ENCODE data around the gene UNC13A. TPM values are rescaled to one million over a fixed set of nuclear protein-coding genes. Genes with fewer than 3 reads are reported as not detected.

Gene UNC13A
- total and polyA plus RNA-seq, 11 donors = 0.02 to 1.1 (median 0.09) TPM; not detected in 1

GRCh38 chr19:17607936-17608335 is 80.2 kb downstream of the UNC13A start:
- Histone ChIP-seq H3K4me1 (peaks cover 0 to 14% (median 7%) of the 10 kb centered on the region in 12 donors), H3K27me3 (peaks cover 0 to 29% (median 6%) of the 10 kb centered on the region in 9 donors), H3K9me3 (no peaks in the 10 kb centered on the region), H3K27ac (no peak overlapping the region), H3K4me3 (no peak overlapping the region), H3K36me3 (no peaks in the 10 kb centered on the region)
- DNase-seq = no peak
- no peak for ATAC-seq
- WGBS, 4 donors = 96 to 98% (median 98%) methylated on average over 9 of the region's 9 CpGs
- intact Hi-C loops (cut with DNase I) = loop anchor here in 5 of 10 donors (5.0 to 10.0 kb wide), 4 partner anchors 157 to 177 kb away; no protein-coding TSS in a partner anchor
- no peak for TF ChIP-seq CTCF (IDR thresholded peaks at IDR 0.05)
- TF ChIP-seq POLR2A (IDR thresholded peaks at IDR 0.05) = no peak

- Histone ChIP-seq H3K4me1 (peaks cover 0 to 14% (median 7%) of the 10 kb centered on the region in 12 donors), H3K4me3 (peak overlapping the region in 9 of 12 donors; percentile 31 to 53 (median 45)), H3K9me3 (no peaks in the 10 kb centered on the region), H3K27me3 (peaks cover 0 to 37% (median 10%) of the 10 kb centered on the region in 9 donors), H3K27ac (no peak overlapping the region), H3K36me3 (no peaks in the 10 kb centered on the region)
- 19 to 29% (median 26%) methylated on average over 18 of the region's 18 CpGs for WGBS, 4 donors
- intact Hi-C loops (cut with DNase I) = loop anchor here in 5 of 10 donors (5.0 to 10.0 kb wide), 4 partner anchors 158 to 178 kb away; no protein-coding TSS in a partner anchor
- peak in 2 of 4 donors; percentile 5 to 9 for ATAC-seq
- TF ChIP-seq CTCF (IDR thresholded peaks at IDR 0.05) (no peak), POLR2A (IDR thresholded peaks at IDR 0.05) (no peak)
- no peak for DNase-seq
Observed at GRCh38 chr19:17606590-17607185, 81.5 kb downstream of the UNC13A start.

GRCh38 chr19:17605761-17606589 is 82.2 kb downstream of the UNC13A start:
- peaks cover 0 to 14% (median 7%) of the 10 kb centered on the region in 12 donors for H3K4me1 ChIP-seq
- H3K4me3 ChIP-seq = peak overlapping the region; percentile 7 to 53 (median 43)
- no peaks in the 10 kb centered on the region for H3K9me3 ChIP-seq
- H3K27ac ChIP-seq = peak overlapping the region in 2 of 12 donors; percentile 5 to 9
- ATAC-seq (peak in 3 of 4 donors; percentile 71 to 86 (median 82)), DNase-seq (peak; percentile 48 to 87 (median 73))
- intact Hi-C loops (cut with DNase I) = loop anchor here in 5 of 10 donors (5.0 to 10.0 kb wide), 4 partner anchors 159 to 179 kb away; no protein-coding TSS in a partner anchor
- no peaks in the 10 kb centered on the region for H3K36me3 ChIP-seq
- WGBS, 4 donors = 1 to 4% (median 3%) methylated on average over 35 to 85 of the region's 85 CpGs
- H3K27me3 ChIP-seq = peaks cover 0 to 37% (median 7%) of the 10 kb centered on the region in 9 donors
- TF ChIP-seq POLR2A (IDR thresholded peaks at IDR 0.05) = no peak
- TF ChIP-seq CTCF (IDR thresholded peaks at IDR 0.05) = peak; percentile 41 to 71 (median 54)

- H3K36me3 ChIP-seq = no peaks in the 10 kb centered on the region
- no peak overlapping the region for H3K4me3 ChIP-seq
- TF ChIP-seq POLR2A (IDR thresholded peaks at IDR 0.05) (no peak), CTCF (IDR thresholded peaks at IDR 0.05) (no peak)
- H3K27me3 ChIP-seq = peaks cover 0 to 37% (median 7%) of the 10 kb centered on the region in 9 donors
- WGBS, 4 donors = 85 to 93% (median 88%) methylated on average over 7 to 8 of the region's 8 CpGs
- peaks cover 0 to 14% (median 7%) of the 10 kb centered on the region in 12 donors for H3K4me1 ChIP-seq
- no peaks in the 10 kb centered on the region for H3K9me3 ChIP-seq
- no peak for DNase-seq
- ATAC-seq = no peak
- intact Hi-C loops (cut with DNase I) = loop anchor here in 5 of 10 donors (5.0 to 10.0 kb wide), 4 partner anchors 160 to 180 kb away; no protein-coding TSS in a partner anchor
- H3K27ac ChIP-seq = no peak overlapping the region
Observed at GRCh38 chr19:17605117-17605516, 83.0 kb downstream of the UNC13A start.

Data from heart left ventricle (tissue), 16 donors.